GM12874 (cell line): ENCODE results near the gene UST.

ENCODE experiments used
- CTCF ChIP-seq: IDR thresholded peaks from 2 replicates; pipeline ENCODE4 v1.5.1; 2011; ENCODE audit warnings: low read depth, mild to moderate bottlenecking, control low read depth, low read length, moderate library complexity; ENCODE audit not compliant: insufficient read depth

Gene UST

GRCh38 chr6:149090937-149091336 lies 344.1 kb downstream of the UST start:
- no peak for TF ChIP-seq CTCF

GRCh38 chr6:149093643-149094042 lies 346.8 kb downstream of the UST start:
- TF ChIP-seq CTCF, result no peak

- no peak for TF ChIP-seq CTCF
These were observed 347.3 kb downstream of the UST start for GRCh38 chr6:149094156-149094555.

GRCh38 chr6:149094934-149095351 lies 348.1 kb downstream of the UST start:
- no peak for TF ChIP-seq CTCF

- TF ChIP-seq CTCF, result no peak
These were observed 349.0 kb downstream of the UST start for GRCh38 chr6:149095842-149096241.

GRCh38 chr6:149097794-149098193 lies 351.0 kb downstream of the UST start:
- TF ChIP-seq CTCF, result no peak

GRCh38 chr6:149098700-149099276 lies 352.0 kb downstream of the UST start:
- no peak for TF ChIP-seq CTCF
